HG03460 (cell line): ENCODE results near the gene IFNAR1.
"Not testable (repeated sequence)": the region's sequence is repeated elsewhere in the genome, so short reads cannot be mapped to it uniquely, and the experiment has no call there.

Source experiments
- ATAC-seq: cut with Tn5 transposase; IDR thresholded peaks from one replicate; pipeline ENCODE4 v1.9.1; 2021; ENCODE audit not compliant: unreplicated experiment

The IFNAR1 gene

DNA sequence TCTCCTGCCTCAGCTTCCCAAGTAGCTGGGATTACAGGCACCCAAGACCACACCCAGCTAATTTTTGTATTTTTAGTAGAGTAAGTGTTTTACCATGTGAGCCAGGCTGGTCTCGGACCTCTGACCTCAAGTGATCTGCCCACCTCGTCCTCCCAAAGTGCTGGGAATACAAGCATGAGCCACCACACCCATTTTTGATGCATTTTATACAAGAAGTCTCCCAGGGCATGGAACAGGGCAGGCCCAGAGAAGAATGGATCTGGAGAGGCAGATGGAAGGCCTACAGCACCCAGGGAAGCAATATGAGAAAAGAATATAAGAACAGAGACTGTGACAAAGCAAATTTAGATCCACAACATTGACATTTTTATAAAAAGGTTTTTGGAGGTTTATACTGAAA is 18.8 kb upstream of the IFNAR1 start:
- ATAC-seq, result no peak

DNA sequence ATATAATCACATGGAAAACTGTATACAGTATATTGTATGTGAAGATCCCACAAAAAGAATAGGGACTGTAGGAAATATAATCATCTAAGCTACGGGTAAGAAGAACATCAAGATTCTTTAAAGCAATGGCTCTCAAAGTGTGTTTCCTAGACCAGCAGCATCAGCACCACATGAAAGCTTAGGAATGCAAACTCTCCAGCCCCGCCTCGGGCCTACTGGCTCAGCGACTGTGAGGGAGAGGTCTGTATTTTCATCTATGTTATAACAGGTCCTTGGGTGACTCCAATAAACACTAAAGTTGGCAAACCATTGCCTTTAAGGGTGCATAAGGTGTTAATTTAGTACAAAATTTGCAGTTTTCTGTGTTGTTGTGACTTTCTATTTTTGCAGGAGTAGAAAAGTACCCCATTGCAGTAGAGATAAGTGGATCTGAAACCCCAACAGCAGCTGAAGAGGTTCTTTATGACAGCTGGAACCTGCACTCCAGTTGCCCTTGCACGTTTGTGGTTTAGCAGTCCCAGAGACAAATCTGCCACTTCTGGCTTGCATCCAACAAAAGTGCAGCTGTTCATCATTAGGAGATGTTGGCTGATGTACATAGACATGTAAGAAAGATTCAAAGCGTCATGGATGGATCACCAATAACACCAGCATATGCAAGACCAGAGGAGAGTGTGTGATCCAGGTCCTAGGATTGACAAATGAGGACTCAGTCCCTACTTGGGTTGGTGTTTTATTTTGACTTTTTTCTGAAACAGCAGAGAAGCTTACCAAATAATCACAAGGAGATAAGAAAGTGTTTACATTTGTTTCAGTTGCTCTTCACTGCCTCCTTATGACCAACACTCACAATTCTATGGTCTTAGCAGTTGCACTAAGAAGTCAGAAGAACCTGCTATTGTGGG is 15.9 kb upstream of the IFNAR1 start:
- peak; percentile 83 for ATAC-seq

DNA sequence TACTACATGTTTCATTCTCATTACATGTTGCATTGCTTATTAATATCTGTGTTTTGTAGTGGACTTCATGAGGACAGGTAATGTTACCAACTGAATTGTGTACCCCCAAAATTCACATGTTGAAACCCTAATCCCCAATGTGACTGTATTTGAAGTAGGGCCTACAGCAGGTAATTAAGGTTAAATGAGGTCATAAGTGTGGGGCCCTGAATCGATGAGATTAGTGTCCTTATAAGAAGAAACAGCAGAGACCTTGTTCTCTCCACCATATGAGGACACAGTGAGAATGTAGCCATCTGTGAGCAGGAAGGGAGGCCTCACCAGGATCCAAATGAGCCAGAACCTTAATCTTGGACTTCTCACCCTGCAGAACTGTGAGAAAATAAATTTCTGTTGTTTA is 15.0 kb upstream of the IFNAR1 start:
- ATAC-seq, result no peak

DNA sequence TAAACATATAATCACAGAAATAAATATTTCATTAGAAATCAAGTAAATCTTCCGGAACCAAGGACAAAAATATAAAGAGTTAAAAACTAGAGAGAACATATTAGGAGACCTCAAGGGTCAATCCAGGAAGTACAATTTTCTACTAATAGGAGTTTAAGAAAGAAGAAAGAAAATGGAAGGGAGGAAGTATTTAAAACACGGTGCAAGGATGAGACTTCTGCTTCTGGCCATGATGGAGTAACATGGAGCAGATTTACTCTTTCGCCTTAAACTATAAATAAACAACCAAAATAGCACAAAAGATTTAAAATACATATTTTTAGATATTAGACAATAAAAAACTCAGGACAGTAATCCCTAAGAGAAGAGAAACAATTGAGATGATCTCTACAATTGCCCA is 12.6 kb upstream of the IFNAR1 start:
- ATAC-seq, result no peak

DNA sequence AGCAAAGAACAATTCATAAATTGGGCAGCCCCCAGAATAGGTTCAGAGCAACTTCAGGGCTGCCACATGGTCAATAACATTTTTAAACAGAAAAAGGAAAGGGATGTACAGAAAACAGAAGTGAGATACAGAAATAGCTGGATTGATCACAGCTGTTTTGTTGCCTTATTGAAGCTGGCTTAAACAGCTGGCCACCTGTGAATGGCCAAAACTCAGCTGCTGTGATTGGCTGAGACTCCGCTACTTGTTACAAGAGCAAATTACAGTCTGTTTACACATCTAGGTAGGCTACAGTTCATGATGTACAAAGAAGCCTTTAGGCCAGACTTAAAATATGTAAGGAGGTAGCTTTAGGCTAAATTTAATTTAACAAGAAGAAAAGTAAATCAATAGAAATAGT is 11.6 kb upstream of the IFNAR1 start:
- no peak for ATAC-seq

DNA sequence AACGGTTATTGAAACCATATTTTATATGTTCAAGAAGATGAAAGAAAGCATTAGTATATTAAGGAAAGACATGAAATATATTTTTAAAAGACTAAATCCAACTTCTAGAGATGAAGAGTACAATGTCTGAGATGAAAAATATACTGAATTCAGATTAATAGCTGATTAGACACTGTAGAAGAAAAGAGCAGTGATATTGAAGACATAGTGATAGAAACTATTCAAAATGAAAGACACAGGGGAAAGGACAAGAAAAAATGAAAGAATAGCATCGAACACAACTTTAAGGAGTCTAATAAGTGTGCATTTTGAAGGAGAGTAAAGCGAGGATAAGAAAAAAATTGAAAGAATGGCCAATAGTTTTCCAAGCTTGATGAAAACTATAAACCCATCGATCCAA is 11.2 kb upstream of the IFNAR1 start:
- no peak for ATAC-seq

DNA sequence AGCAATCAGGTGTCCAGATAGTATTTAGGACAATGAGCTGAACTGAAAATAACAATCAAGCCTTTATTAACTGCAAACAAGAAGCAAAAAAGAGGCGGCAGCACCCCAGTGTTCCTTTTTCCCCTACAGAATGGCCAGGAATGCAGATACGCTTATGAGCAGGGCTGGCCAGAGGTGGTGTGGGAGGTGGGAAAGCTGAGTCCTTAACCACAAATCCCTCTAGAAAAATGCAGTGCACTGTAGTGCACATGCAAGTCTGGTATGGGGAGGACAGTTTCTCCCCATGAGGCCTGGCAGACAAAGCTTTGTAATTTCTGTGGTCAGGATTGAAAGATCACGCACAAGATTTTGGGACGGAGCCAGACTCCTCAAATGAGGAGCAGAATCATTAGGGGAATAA is 10.7 kb upstream of the IFNAR1 start:
- ATAC-seq, result no peak

DNA sequence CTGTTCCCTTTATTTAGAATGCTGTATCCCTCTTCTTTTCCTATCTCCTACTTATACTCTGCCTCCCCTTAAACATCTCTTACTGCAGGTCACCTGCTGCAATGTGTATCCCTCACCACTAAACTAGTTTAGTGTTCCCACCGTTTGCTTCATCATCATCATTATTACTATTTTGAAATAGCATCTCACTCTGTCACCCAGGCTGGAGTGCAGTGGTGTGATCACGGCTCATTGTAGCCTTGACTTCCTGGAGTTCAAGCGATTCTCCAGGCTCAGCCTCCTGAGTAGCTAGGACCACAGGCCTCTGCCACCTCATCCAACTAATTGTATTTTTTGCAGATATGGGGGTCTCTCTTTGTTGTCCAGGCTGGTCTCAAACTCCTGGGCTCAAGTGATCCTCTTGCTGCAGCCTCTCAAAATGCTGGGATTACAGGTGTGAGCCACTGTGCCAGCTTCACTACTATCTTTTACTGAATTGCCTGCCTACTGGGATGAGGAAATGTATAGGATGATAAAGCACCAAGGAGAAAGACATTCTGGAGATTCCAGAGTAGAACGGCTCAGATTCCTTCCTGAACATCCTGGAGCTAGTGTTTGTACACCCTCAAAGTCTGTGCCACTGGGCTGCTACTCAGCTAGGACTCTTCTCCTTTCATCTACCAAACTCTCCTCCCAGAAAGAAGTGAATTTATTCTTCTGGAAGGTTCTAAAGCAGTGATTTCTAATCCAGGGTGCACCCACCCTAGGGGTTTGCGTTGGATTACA is 8.6 kb upstream of the IFNAR1 start:
- no peak for ATAC-seq

DNA sequence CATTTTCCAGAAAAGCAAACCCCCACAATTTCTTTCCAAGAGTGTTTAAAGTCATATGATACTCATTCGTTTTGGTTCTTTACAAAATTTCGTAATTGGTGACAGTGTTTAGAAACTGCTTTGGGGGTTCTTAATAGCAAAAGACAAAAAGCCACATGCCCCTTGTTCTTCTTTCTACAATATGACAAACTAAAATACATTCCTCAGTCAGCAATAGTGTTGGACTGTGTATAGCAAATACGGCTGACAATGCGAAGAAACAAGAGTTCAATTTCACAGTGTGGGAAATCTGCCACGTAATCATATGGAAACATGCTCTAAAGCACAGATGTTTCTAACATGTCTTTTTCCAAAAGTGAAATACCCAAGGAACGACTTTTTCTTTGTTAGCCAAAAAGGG is 7.6 kb upstream of the IFNAR1 start:
- ATAC-seq, result no peak

DNA sequence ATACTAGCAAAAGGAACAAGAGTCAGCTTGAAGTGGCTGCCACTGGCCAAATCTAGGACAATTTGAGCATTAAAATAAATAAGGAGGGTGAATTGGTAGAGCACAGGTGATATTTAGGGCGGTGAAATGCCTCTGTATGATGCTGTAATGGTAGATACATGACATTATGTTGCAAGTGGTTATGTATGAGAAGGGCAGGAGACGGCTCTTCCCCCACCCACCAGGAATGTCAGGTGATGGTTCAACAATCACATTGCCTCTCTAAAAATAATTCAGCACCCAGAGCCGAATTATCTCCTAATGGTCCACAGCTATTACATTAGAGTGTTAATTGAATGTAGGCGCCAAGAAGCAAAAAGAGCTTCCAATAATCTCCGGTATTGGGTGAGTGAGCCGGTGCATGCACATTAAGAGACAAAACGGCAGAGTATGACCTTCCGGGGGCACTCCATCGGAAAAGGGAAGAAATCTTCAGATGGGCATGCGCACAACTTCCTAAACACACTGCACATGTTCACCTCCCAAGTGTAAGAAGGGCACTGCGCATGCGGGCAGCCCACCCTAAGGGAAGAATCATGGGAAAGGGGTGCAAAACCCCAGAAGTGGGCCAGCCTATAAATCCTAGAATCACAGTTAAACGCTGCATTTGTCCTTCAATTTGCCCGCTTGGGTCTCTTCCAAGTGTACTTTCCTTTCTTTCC is 6.8 kb upstream of the IFNAR1 start:
- no peak for ATAC-seq

DNA sequence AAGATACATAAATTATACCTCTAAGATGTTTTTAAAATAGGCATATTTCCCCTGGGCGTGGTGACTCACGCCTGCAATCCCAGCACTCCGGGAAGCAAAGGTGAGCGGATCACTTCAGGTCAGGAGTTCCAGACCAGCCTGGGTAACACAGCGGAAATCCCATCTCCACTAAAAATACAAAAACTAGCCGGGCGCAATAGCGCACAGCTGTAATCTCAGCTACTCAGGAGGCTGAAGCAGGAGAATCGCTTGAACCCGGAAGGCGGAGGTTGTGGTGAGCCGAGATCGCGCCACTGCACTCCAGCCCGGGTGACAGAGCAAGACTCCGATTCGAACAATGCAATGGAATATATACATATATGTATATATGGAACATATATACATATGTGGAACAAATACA is 3.8 kb upstream of the IFNAR1 start:
- ATAC-seq, result not testable (repeated sequence)

DNA sequence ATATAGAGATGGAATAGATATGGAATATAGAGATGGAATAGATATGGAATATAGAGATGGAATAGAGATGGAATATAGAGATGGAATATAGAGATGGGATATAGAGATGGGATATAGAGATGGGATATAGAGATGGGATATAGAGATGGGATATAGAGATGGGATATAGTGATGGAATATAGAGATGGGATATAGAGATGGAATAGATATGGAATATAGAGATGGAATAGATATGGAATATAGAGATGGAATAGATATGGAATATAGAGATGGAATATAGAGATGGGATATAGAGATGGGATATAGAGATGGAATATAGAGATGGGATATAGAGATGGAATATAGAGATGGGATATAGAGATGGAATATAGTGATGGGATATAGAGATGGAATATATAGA is 1.2 kb upstream of the IFNAR1 start:
- ATAC-seq, result not testable (repeated sequence)

DNA sequence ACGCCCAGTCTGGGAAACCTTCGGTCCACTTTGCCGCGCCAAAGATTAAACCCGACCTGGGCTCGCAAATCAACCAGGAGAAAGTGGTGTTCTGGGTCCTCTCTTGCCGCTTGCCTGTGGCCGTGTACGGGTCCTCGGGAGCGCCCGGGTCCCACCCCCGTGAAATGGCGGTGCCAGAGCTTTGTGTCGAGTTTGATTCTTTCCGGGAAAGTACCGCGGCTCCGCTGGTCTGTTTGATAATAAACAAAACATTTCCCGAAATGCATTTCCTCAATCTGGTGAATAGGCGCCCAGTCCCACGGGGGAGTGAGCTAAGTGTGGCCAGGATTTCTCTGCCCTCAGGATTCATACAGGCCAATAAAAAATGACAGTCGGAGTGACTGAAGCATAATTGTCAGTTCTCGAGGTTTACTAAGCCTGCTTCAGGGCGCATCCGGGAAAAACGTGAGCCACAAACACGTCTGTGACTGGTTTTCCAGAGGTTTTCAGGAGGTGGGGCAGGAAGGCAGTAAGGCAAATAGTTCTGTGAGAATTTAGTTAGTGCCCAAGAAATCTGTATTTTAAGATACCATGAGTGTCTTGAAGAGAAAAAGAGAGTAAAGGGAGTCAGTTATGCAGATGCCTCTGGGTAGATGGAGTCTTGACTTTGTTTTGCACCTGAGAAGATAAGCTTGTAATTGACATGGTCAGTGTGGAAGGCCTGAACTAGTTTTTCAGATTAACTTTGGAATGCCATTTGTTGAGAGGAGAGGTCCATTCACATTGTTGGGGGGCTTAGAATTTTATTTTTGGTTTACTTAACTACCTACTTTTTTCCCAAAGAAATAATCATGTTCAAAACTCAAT is 675 bp downstream of the IFNAR1 start:
- ATAC-seq, result peak; percentile 31

DNA sequence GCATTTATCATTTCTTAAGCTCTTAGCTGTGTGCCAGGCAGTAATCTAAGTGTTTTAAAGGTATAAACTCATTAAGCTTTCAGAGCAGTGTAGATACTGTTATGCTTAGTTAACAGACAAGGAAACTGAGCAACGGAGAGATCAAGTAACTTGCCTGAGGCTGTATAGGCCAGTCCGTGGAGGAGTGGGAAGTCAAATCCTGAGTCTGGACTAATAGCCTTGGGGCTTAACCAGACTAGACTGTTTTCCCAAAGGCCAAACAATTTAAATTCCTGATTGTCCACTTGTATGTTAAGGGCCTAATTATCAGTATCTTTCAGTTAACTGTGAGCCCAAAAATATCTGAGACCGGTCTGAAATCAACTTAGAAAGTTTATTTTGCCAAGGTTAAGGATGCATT is 2.6 kb downstream of the IFNAR1 start:
- ATAC-seq, result no peak

DNA sequence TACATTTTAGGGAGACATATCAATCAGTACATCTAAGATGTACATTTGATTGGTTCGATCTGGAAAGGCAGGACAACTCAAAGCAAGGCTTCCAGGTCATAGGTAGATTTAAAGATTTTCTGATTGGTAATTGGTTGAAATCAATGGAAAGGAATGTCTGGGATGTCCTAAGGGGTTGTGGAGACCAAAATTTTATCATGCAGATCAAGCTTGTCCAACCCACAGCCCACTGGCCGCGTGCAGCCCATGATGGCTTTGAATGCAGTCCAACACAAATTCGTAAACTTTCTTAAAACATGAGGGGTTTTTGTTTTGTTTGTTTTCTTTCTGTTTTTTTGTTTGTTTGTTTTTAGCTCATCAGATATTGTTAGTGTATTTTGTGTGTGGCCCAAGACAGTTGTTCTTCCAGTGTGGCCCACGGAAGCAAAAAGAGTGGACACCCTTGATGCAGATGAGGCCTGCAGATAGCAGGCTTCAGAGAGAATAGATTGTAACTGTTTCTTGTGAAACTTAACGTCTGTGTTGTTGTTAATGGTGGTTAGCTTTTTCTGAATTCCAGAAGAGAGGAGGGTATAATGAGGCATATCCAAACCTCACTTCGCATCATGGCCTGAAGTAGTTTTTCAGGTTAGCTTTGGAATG is 3.1 kb downstream of the IFNAR1 start:
- no peak for ATAC-seq

DNA sequence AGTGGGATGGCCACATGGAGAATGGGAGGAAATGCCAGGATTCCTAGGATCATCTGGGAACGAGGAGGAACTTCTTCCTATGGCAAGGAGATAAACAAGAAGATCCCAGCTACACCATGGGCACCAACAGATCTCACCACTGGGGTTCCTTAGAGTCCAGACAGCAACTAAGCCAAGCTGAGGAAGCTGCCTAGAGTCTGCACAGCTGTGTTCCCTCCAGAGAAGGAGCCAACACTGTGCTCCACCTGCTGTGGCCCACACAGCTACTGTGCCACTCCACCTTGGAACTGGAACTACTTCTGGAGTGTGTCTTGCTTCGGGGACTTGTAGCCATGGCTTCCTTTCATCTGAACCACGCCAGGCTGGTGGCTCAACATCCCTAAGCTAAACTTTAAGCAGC is 6.0 kb downstream of the IFNAR1 start:
- no peak for ATAC-seq

DNA sequence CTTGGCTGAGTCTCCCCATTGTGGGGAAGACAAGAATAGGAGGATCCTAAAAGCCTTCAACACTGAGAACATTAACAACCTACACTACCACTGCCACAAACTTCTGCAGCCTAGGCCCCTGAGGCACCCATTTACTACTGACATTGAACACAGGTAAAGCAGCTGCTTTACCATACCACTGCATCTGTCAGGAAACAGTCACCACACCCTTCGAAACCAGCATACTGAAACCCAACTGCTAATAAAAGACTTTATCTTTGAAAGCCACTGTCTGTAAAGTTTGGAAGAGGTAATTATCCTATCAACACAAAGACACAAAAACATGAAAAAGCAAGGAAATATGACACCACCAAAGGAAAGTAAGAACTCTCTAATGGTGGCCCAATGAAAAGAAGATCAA is 7.4 kb downstream of the IFNAR1 start:
- ATAC-seq, result peak; percentile 85

DNA sequence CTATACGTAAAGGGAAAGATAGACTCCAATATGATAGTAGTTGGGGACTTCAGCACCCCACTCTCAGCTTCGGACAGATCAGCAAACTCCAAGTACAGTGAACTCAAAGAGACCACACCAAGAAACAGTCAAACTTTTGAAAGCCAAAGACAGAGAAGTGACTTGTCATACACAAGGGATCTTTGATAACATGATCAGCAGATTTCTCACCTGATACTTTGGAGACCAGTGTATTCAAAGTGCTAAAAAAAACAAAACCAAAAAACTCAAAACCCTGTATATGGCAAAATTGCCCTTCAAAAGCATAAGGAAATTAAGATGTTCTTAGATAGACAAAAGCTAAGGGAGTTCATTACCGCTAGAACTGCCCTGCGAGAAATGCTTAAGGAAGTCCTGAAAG is 9.4 kb downstream of the IFNAR1 start:
- ATAC-seq, result no peak

DNA sequence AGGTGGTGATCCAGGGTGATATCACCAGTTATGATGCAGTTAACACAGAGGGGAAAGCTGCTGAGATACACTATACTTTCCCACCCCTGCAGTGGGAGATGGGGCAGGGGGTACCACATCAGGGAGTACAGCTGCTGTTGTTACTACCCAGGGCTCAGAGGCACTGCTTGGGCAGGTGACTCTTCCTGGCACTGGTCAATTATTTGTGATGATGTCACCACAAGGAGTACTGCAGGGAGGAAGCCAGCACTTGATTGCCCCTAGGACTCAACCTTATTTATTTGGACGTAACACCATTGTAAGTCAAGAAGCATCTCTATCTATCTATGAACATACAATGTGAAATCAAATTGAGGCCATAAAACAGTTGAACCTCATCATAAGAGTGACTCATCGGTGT is 10.1 kb downstream of the IFNAR1 start:
- ATAC-seq, result no peak

DNA sequence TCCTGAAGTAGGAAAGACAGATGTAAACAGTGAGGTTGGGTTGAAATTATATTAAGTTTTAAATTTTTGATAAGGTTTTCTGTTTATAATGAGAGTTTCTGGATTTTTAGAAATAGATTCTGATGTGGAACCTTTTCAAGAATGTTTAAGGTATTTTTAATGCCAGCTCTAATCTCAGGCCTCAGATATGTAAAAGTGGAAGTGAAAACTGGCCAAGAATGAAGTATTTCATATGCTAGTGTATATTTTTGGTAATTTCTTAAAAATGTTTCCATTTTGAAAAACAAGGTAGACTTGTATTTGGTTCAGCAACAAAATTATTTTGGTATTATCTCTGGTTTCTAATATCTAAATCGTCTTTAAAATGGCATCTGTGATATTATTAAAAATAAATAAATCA is 14.4 kb downstream of the IFNAR1 start:
- no peak for ATAC-seq
